Measurements from ENCODE around the gene MAPK6. TPM values are rescaled to one million over a fixed set of nuclear protein-coding genes. Genes with fewer than 3 reads are reported as not detected.

Gene MAPK6
- total and polyA plus RNA-seq, 10 of the 15 experiments (the other 5 are each of a cell fraction or from before 2014, with no cell fraction given) = 20.6 to 100 (median 52.6) TPM

GRCh38 chr15:52103217-52104207 lies 84.5 kb downstream of the MAPK6 start (continued):
- TF ChIP-seq CHD1 (IDR thresholded peaks at IDR 0.05; ENCODE audit: low read depth, low read length) (no peak), LARP7 (IDR thresholded peaks at IDR 0.05) (no peak), RAD21 (IDR thresholded peaks at IDR 0.05; ENCODE audit: insufficient read depth, low read depth, low read length) (peak; percentile 31; the same call in 1 of the 2 replicates), PKNOX1 (IDR thresholded peaks at IDR 0.05) (peak; percentile 74), RBBP5 (conservative IDR thresholded peaks at IDR 0.05) (no peak), BRCA1 (IDR thresholded peaks at IDR 0.05; ENCODE audit: low read depth, low read length) (no peak), CHD2 (IDR thresholded peaks at IDR 0.05; ENCODE audit: borderline replicate concordance, low read depth, low read length) (peak; percentile 53; the same call in 1 of the 2 replicates), KDM1A (IDR thresholded peaks at IDR 0.05; ENCODE audit: borderline replicate concordance) (no peak), TARDBP (IDR thresholded peaks at IDR 0.05; ENCODE audit: borderline replicate concordance) (no peak), POLR2A (IDR thresholded peaks at IDR 0.05; ENCODE audit: low read depth, low read length) (0 out of 2 replicates have a peak, but pooled peaks have one; percentile 12), RB1 (IDR thresholded peaks at IDR 0.05; ENCODE audit: borderline replicate concordance) (no peak), TCF12 (IDR thresholded peaks at IDR 0.05; ENCODE audit: low read depth, low read length) (peak; percentile 74), RELA (IDR thresholded peaks at IDR 0.05; ENCODE audit: borderline replicate concordance, partially characterized antibody) (no peak), SIX5 (IDR thresholded peaks at IDR 0.05; ENCODE audit: low read depth, low read length, severe bottlenecking) (no peak)

Measured in GM12878 (cell line).